Keratinocyte (primary cell): ENCODE results near the gene FOXS1. TPM values are rescaled to one million over a fixed set of nuclear protein-coding genes. Genes with fewer than 3 reads are reported as not detected.

Experiments
- DNase-seq: peaks from one replicate; pipeline ENCODE4 v3.0.0-alpha.2; 2011; ENCODE audit warnings: low read depth, missing footprints, low spot score
- FAIRE-seq: peaks from 2 replicates; lab custom pipeline; 2011; peaks lifted over from hg19 to GRCh38; lab: Jason Lieb, UNC
- H2AFZ ChIP-seq: 2 replicates; pipeline ENCODE4 v1.6.0; 2012; ENCODE audit warnings: low read length, control low read depth, inconsistent platforms; ENCODE audit not compliant: control insufficient read depth
- H3K27ac ChIP-seq: 2 replicates; pipeline ENCODE4 v1.5.1; 2011; ENCODE audit warnings: low read length; ENCODE audit not compliant: control insufficient read depth, insufficient read depth
- H3K27me3 ChIP-seq: 3 replicates; pipeline ENCODE4 v1.6.0; 2011; ENCODE audit warnings: low read length; ENCODE audit not compliant: control insufficient read depth, insufficient read depth; ENCODE audit errors: extremely low read depth
- H3K36me3 ChIP-seq, 2 experiments: 2 replicates in 1 of 2; 3 replicates in 1 of 2; pipeline ENCODE4 v1.5.1; 2011; ENCODE audit warnings: low read length in 2 of 2, mild to moderate bottlenecking in 1 of 2; ENCODE audit not compliant: control insufficient read depth in 2 of 2, insufficient read depth in 2 of 2; ENCODE audit errors: extremely low read depth in 1 of 2
- H3K4me1 ChIP-seq: 3 replicates; pipeline ENCODE4 v1.5.1; 2011; ENCODE audit warnings: low read length; ENCODE audit not compliant: control insufficient read depth, insufficient read depth; ENCODE audit errors: extremely low read depth
- H3K4me2 ChIP-seq: 3 replicates; pipeline ENCODE4 v1.6.0; 2011; ENCODE audit warnings: low read depth, low read length; ENCODE audit not compliant: control insufficient read depth, insufficient read depth; ENCODE audit errors: extremely low read depth
- H3K4me3 ChIP-seq, 3 experiments: fragments of 200-600 bp in 1 of 3; sonication (generic) in 1 of 3; 2 replicates in 2 of 3; 3 replicates in 1 of 3; pipeline ENCODE4 v1.5.1; 2011 to 2016; ENCODE audit warnings: low read length in 3 of 3, mild to moderate bottlenecking in 3 of 3, control low read depth in 2 of 3, inconsistent platforms in 1 of 3, low read depth in 1 of 3, mixed read lengths in 1 of 3, mixed run types in 1 of 3, moderate library complexity in 1 of 3; ENCODE audit not compliant: control insufficient read depth in 2 of 3, insufficient read depth in 2 of 3; ENCODE audit errors: extremely low read depth in 1 of 3
- H3K79me2 ChIP-seq: 2 replicates; pipeline ENCODE4 v1.6.0; 2012; ENCODE audit warnings: low read length; ENCODE audit not compliant: control insufficient read depth, insufficient read depth
- H3K9ac ChIP-seq: 3 replicates; pipeline ENCODE4 v1.6.0; 2011; ENCODE audit warnings: low read length; ENCODE audit not compliant: control insufficient read depth, insufficient read depth; ENCODE audit errors: extremely low read depth
- H3K9me1 ChIP-seq: 3 replicates; pipeline ENCODE4 v1.6.0; 2011; ENCODE audit warnings: low read length; ENCODE audit not compliant: control insufficient read depth, insufficient read depth; ENCODE audit errors: extremely low read depth
- H3K9me3 ChIP-seq: 2 replicates; pipeline ENCODE4 v1.5.1; 2012; ENCODE audit warnings: low read depth, low read length; ENCODE audit not compliant: control insufficient read depth
- H4K20me1 ChIP-seq: 3 replicates; pipeline ENCODE4 v1.6.0; 2011; ENCODE audit warnings: low read length; ENCODE audit not compliant: control insufficient read depth, insufficient read depth; ENCODE audit errors: extremely low read depth
- CTCF ChIP-seq, 3 experiments: IDR thresholded peaks in 1 of 3; conservative IDR thresholded peaks in 1 of 3; optimal IDR thresholded peaks in 1 of 3; 2 replicates in 2 of 3; 3 replicates in 1 of 3; pipeline versions ENCODE3 to v1.5.1; 2011; ENCODE audit warnings: low read length in 3 of 3, mild to moderate bottlenecking in 3 of 3, moderate library complexity in 2 of 3, control low read depth in 1 of 3, inconsistent platforms in 1 of 3; ENCODE audit not compliant: insufficient read depth in 2 of 3; ENCODE audit errors: extremely low read depth in 1 of 3
- EZH2 ChIP-seq: IDR thresholded peaks from one replicate; pipeline ENCODE4 v1.6.1; 2012; ENCODE audit warnings: inconsistent platforms, mild to moderate bottlenecking, low read length, moderate library complexity
- dilution Hi-C: fragments of 300-500 bp; cut with MboI; formaldehyde crosslinking; loops from one replicate; pipeline ENCODE4 v1.7.0; 2020; ENCODE audit warnings: low sequenced_read_pairs; ENCODE audit not compliant: extremely low pct_ligation_motif_present
- polyA minus RNA-seq, 3 experiments: library from RNA; depleted of rRNA, polyadenylated mRNA; stranded (reverse); fragments of >200 nt; gene quantifications; 1 replicate in 1 of 3; 2 replicates in 1 of 3; 3 replicates in 1 of 3; pipeline ENCODE4 v1.2.3, GENCODE V29; 2011
- polyA plus RNA-seq, 5 experiments: library from polyadenylated mRNA; depleted of rRNA in 3 of 5; stranded (reverse) in 3 of 5; stranded (forward) in 1 of 5; unstranded in 1 of 5; fragments of >200 nt; gene quantifications; 1 replicate in 1 of 5; 2 replicates in 3 of 5; 3 replicates in 1 of 5; pipeline versions ENCODE4 v1.2.1 to v1.2.3, GENCODE V29; 2011 to 2012; ENCODE audit warnings: missing spikeins in 2 of 5, low read depth in 1 of 5, low replicate concordance in 1 of 5

The FOXS1 gene
- polyA plus RNA-seq (not detected in 3 replicates), polyA minus RNA-seq (not detected in 3 replicates)
- not detected for polyA plus RNA-seq (2011; ENCODE audit: low read depth)
- not detected in 2 replicates for polyA plus RNA-seq (2011; cell fraction: cytosol; rRNA removed)
- not detected in 2 replicates for polyA plus RNA-seq (2011; cell fraction: nucleus; rRNA removed)
- polyA plus RNA-seq (2012; ENCODE audit: low replicate concordance) = not detected in 2 replicates
- polyA minus RNA-seq (2011; cell fraction: cytosol; rRNA and poly(A)+ RNA removed) = not detected
- not detected in 2 replicates for polyA minus RNA-seq (2011; cell fraction: nucleus; rRNA and poly(A)+ RNA removed)

GRCh38 chr20:31845300-31845863 is at the start of gene FOXS1:
Gene FOXS1 (minus strand): TSS chr20:31845604. CDS start chr20:31845542, 62 bp downstream.
- H2AFZ ChIP-seq = no peak within 1 kb of the TSS

GRCh38 chr20:31890646-31891045 is 45.2 kb upstream of the FOXS1 start:
- H3K4me2 ChIP-seq = no peak overlapping the region
- no peaks in the 10 kb centered on the region for H3K9me3 ChIP-seq
- H3K27ac ChIP-seq = no peak overlapping the region
- H3K9ac ChIP-seq = no peak overlapping the region
- TF ChIP-seq CTCF (optimal IDR thresholded peaks at IDR 0.05 in 1 of 3, IDR thresholded peaks at IDR 0.05 in 1 of 3, conservative IDR thresholded peaks at IDR 0.05 in 1 of 3; ENCODE audit: extremely low read depth in 1 of 3, insufficient read depth in 2 of 3, low read length in 3 of 3) (no peak), EZH2 (no peak)
- FAIRE-seq = no peak
- H3K9me1 ChIP-seq = no peaks in the 10 kb centered on the region
- no peaks in the 10 kb centered on the region for H3K79me2 ChIP-seq
- no peaks in the 10 kb centered on the region for H3K4me1 ChIP-seq
- dilution Hi-C loops = no loop called here
- peaks cover 5% of the 10 kb centered on the region for H3K27me3 ChIP-seq
- DNase-seq = no peak
- H3K36me3 ChIP-seq = no peaks in the 10 kb centered on the region
- no peak overlapping the region for H2AFZ ChIP-seq
- no peak overlapping the region for H3K4me3 ChIP-seq
- no peaks in the 10 kb centered on the region for H4K20me1 ChIP-seq

More at GRCh38 chr20:31845300-31845863, at the start of gene FOXS1:
- Histone ChIP-seq H3K27ac (no peak within 1 kb of the TSS), H3K27me3 (peaks cover 37% of the 10 kb centered on the region), H3K4me1 (no peaks in the 10 kb centered on the region), H3K9me1 (no peaks in the 10 kb centered on the region), H3K9ac (no peak within 1 kb of the TSS), H3K9me3 (no peaks in the 10 kb centered on the region), H3K79me2 (no peaks in the 10 kb centered on the region), H3K4me2 (no peak within 1 kb of the TSS), H4K20me1 (peaks cover 3% of the 10 kb centered on the region), H3K36me3 (no peaks in the 10 kb centered on the region), H3K4me3 (no peak within 1 kb of the TSS)
- FAIRE-seq (no peak), DNase-seq (no peak)
- dilution Hi-C loops = no loop called here
- TF ChIP-seq EZH2 (no peak), CTCF (optimal IDR thresholded peaks at IDR 0.05 in 1 of 3, IDR thresholded peaks at IDR 0.05 in 1 of 3, conservative IDR thresholded peaks at IDR 0.05 in 1 of 3; ENCODE audit: extremely low read depth in 1 of 3, insufficient read depth in 2 of 3, low read length in 3 of 3) (no peak)
